ENCODE data around the gene AKR1C3.

GRCh38 chr10:5146920-5147254 is 52.7 kb downstream of the AKR1C3 start:
- TF ChIP-seq CTCF (conservative IDR thresholded peaks at IDR 0.05; ENCODE audit: low read length): no peak
- no peak for TF ChIP-seq EZH2phosphoT487 (IDR thresholded peaks at IDR 0.05; ENCODE audit: borderline replicate concordance, low read depth, low read length)
